Sigmoid colon (tissue), 4 donors: ENCODE results near the gene SYNGR3.

Experiments
- CTCF ChIP-seq, 4 experiments: fragments of 450-650 bp in 3 of 4; fragments of 200-600 bp in 1 of 4; IDR thresholded peaks; one replicate each; pipeline ENCODE4 v1.5.1; 2016 to 2019; ENCODE audit warnings: antibody characterized with exemption in 4 of 4, mild to moderate bottlenecking in 3 of 4, moderate library complexity in 2 of 4
- EP300 ChIP-seq, 4 donors: sonication (generic); formaldehyde crosslinking; IDR thresholded peaks; one replicate each; pipeline ENCODE4 v1.6.1; 2017; ENCODE audit warnings: antibody characterized with exemption in 4 of 4
- POLR2A ChIP-seq, 2 donors: fragments of 450-650 bp; IDR thresholded peaks; one replicate each; pipeline ENCODE4 v1.6.1; 2016; ENCODE audit warnings: antibody characterized with exemption in 2 of 2, mild to moderate bottlenecking in 2 of 2, moderate library complexity in 2 of 2
- POLR2AphosphoS5 ChIP-seq, 4 donors: sonication (generic); formaldehyde crosslinking; IDR thresholded peaks; one replicate each; pipeline ENCODE4 v1.6.1; 2017; ENCODE audit warnings: antibody characterized with exemption in 4 of 4

GRCh38 chr16:1961651-1962067 is 28.1 kb upstream of the SYNGR3 start:
- TF ChIP-seq CTCF (IDR thresholded peaks at IDR 0.05) (no peak), POLR2AphosphoS5 (IDR thresholded peaks at IDR 0.05) (no peak), POLR2A (IDR thresholded peaks at IDR 0.05) (no peak), EP300 (IDR thresholded peaks at IDR 0.05) (no peak)
